Liver (tissue), 9 donors: ENCODE data around the gene LRMDA. TPM values are rescaled to one million over a fixed set of nuclear protein-coding genes. Genes with fewer than 3 reads are reported as not detected.

Source experiments
- DNase-seq: peaks from one replicate; pipeline ENCODE4 v3.0.0-alpha.2; 2017; ENCODE audit warnings: low spot score
- H3K27ac ChIP-seq, 2 donors: one replicate each; pipeline ENCODE4 v1.7.0; 2013; ENCODE audit warnings: inconsistent platforms in 2 of 2, low read length in 2 of 2, control low read depth in 1 of 2, low read depth in 1 of 2, mild to moderate bottlenecking in 1 of 2
- H3K27me3 ChIP-seq, 4 donors: one replicate each; pipeline versions ENCODE4 v1.6.1 to v1.7.0; 2013; ENCODE audit warnings: low read length in 3 of 4, inconsistent platforms in 1 of 4, mild to moderate bottlenecking in 1 of 4, moderate library complexity in 1 of 4; ENCODE audit not compliant: control insufficient read depth in 4 of 4, insufficient read depth in 4 of 4
- H3K36me3 ChIP-seq, 4 donors: one replicate each; pipeline versions ENCODE4 v1.6.1 to v1.7.0; 2013; ENCODE audit warnings: low read length in 3 of 4, mild to moderate bottlenecking in 3 of 4, low read depth in 1 of 4, moderate library complexity in 1 of 4; ENCODE audit not compliant: control insufficient read depth in 4 of 4, insufficient read depth in 3 of 4
- H3K4me1 ChIP-seq, 4 donors: one replicate each; pipeline versions ENCODE4 v1.6.1 to v1.7.0; 2013; ENCODE audit warnings: low read length in 3 of 4, mild to moderate bottlenecking in 3 of 4, moderate library complexity in 1 of 4; ENCODE audit not compliant: control insufficient read depth in 4 of 4, insufficient read depth in 4 of 4
- H3K4me3 ChIP-seq, 3 donors: one replicate each; pipeline versions ENCODE4 v1.6.1 to v1.7.0; 2013; ENCODE audit warnings: low read length in 3 of 3, control low read depth in 1 of 3, low read depth in 1 of 3, mild to moderate bottlenecking in 1 of 3
- H3K9ac ChIP-seq, 2 donors: one replicate each; pipeline ENCODE4 v1.7.0; 2013; ENCODE audit warnings: low read length in 2 of 2, mild to moderate bottlenecking in 2 of 2, moderate library complexity in 2 of 2, control low read depth in 1 of 2, low read depth in 1 of 2
- H3K9me3 ChIP-seq, 4 donors: one replicate each; pipeline versions ENCODE4 v1.6.1 to v1.7.0; 2013; ENCODE audit warnings: low read length in 3 of 4; ENCODE audit not compliant: control insufficient read depth in 4 of 4
- EGR1 ChIP-seq, 2 donors: IDR thresholded peaks; 2 replicates each; pipeline ENCODE4 v1.6.1; 2016 to 2018; ENCODE audit warnings: antibody characterized with exemption in 2 of 2, low read depth in 2 of 2
- FOXA1 ChIP-seq: IDR thresholded peaks from 2 replicates; pipeline ENCODE4 v1.6.1; 2016; ENCODE audit warnings: antibody characterized with exemption
- FOXA2 ChIP-seq: IDR thresholded peaks from 2 replicates; pipeline ENCODE4 v1.6.1; 2016; ENCODE audit warnings: antibody characterized with exemption
- GABPA ChIP-seq, 2 donors: IDR thresholded peaks in 1 of 2; conservative IDR thresholded peaks in 1 of 2; 2 replicates each; pipeline ENCODE4 v1.6.1; 2016; ENCODE audit warnings: antibody characterized with exemption in 2 of 2, mild to moderate bottlenecking in 1 of 2, moderate library complexity in 1 of 2
- HNF4A ChIP-seq, 2 donors: conservative IDR thresholded peaks; 2 replicates each; pipeline ENCODE4 v1.6.1; 2016; ENCODE audit warnings: antibody characterized with exemption in 2 of 2, mild to moderate bottlenecking in 2 of 2
- HNF4G ChIP-seq: IDR thresholded peaks from 2 replicates; pipeline ENCODE4 v1.6.1; 2016; ENCODE audit warnings: antibody characterized with exemption
- JUND ChIP-seq, 2 donors: IDR thresholded peaks; 2 replicates each; pipeline ENCODE4 v1.6.1; 2016; ENCODE audit warnings: antibody characterized with exemption in 2 of 2
- MAX ChIP-seq: IDR thresholded peaks from 2 replicates; pipeline ENCODE4 v1.6.1; 2016; ENCODE audit warnings: antibody characterized with exemption
- RXRA ChIP-seq, 2 donors: IDR thresholded peaks; 2 replicates each; pipeline ENCODE4 v1.6.1; 2017 to 2018; ENCODE audit warnings: antibody characterized with exemption in 2 of 2, mild to moderate bottlenecking in 1 of 2
- SP1 ChIP-seq: IDR thresholded peaks from 2 replicates; pipeline ENCODE4 v1.6.1; 2018; ENCODE audit warnings: antibody characterized with exemption, mild to moderate bottlenecking
- ZBTB33 ChIP-seq: IDR thresholded peaks from 2 replicates; pipeline ENCODE4 v1.6.1; 2016; ENCODE audit warnings: antibody characterized with exemption
- WGBS: extraction: QIAGEN DNeasy Blood & Tissue Kit; methylation state at CpG from one replicate; pipeline ENCODE4 v1.1.7; 2013; 5-methylcytosine and 5-hydroxymethylcytosine counted together
- polyA plus RNA-seq, 2 donors: library from polyadenylated mRNA; stranded (reverse) in 1 of 2; unstranded in 1 of 2; fragments of 200-250 nt in 1 of 2; fragments of >200 nt in 1 of 2; fragmentation: Nextera tagmentation in 1 of 2; extraction: Ambion mirVana in 1 of 2; gene quantifications; one replicate each; pipeline versions ENCODE4 v1.2.1 to v1.2.3, GENCODE V29; 2013 to 2015
- total RNA-seq, 2 donors: library from RNA; depleted of rRNA; stranded (reverse); fragments of >200 nt; gene quantifications; one replicate each; pipeline ENCODE4 v1.2.3, GENCODE V29; 2014
- TF ChIP-seq, protein P1 (sequence below): IDR thresholded peaks from 2 replicates; pipeline ENCODE4 v1.6.1; 2016; ENCODE audit warnings: antibody characterized with exemption, mild to moderate bottlenecking
- donor health status: healthy.
- donor health status: healthy.
- donor health status: healthy.
- donor health status: healthy.
- donor health status: healthy.

The LRMDA gene
- total and polyA plus RNA-seq, 4 donors = 7.9 to 15.8 (median 11.3) TPM

DNA sequence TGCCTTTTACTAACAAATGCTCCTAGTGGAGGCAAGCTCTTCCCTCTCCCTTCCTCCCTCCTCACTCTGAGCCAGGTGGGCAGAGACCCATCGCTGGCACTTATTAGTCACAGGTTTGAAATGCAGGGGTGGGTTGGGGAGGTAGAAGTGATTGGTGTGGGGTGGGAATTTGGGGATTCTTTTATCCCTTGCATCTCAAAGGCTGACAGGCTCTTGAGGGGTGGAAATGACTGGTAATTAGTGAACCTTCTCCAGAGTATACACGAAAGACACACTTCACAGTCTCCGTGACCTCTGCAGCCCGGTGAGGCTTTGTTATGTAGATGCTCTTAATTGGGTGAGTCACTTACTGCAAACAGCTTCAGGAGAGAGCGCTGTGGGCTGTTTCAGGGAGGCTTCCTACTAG, 13.9 kb upstream of the LRMDA start:
- Histone ChIP-seq H3K9me3 (no peaks in the 10 kb centered on the region), H3K4me3 (no peak overlapping the region), H3K4me1 (no peaks in the 10 kb centered on the region), H3K9ac (no peak overlapping the region), H3K36me3 (no peaks in the 10 kb centered on the region), H3K27me3 (no peaks in the 10 kb centered on the region), H3K27ac (no peak overlapping the region)
- TF ChIP-seq SP1 (no peak), JUND (IDR thresholded peaks at IDR 0.05) (no peak), FOXA2 (no peak), ZBTB33 (no peak), HNF4A (conservative IDR thresholded peaks at IDR 0.05) (no peak), EGR1 (IDR thresholded peaks at IDR 0.05; ENCODE audit: low read depth in 2 of 2) (no peak), RXRA (IDR thresholded peaks at IDR 0.05) (no peak)
- DNase-seq = no peak
- 72% methylated on average over 5 of the region's 5 CpGs for WGBS

- DNase-seq = no peak
- H3K4me1 ChIP-seq = no peaks in the 10 kb centered on the region
- H3K9ac ChIP-seq = no peak overlapping the region
- no peaks in the 10 kb centered on the region for H3K27me3 ChIP-seq
- H3K27ac ChIP-seq = no peak overlapping the region
- 81% methylated on average over 4 of the region's 4 CpGs for WGBS
- H3K36me3 ChIP-seq = no peaks in the 10 kb centered on the region
- TF ChIP-seq, protein P1, sequence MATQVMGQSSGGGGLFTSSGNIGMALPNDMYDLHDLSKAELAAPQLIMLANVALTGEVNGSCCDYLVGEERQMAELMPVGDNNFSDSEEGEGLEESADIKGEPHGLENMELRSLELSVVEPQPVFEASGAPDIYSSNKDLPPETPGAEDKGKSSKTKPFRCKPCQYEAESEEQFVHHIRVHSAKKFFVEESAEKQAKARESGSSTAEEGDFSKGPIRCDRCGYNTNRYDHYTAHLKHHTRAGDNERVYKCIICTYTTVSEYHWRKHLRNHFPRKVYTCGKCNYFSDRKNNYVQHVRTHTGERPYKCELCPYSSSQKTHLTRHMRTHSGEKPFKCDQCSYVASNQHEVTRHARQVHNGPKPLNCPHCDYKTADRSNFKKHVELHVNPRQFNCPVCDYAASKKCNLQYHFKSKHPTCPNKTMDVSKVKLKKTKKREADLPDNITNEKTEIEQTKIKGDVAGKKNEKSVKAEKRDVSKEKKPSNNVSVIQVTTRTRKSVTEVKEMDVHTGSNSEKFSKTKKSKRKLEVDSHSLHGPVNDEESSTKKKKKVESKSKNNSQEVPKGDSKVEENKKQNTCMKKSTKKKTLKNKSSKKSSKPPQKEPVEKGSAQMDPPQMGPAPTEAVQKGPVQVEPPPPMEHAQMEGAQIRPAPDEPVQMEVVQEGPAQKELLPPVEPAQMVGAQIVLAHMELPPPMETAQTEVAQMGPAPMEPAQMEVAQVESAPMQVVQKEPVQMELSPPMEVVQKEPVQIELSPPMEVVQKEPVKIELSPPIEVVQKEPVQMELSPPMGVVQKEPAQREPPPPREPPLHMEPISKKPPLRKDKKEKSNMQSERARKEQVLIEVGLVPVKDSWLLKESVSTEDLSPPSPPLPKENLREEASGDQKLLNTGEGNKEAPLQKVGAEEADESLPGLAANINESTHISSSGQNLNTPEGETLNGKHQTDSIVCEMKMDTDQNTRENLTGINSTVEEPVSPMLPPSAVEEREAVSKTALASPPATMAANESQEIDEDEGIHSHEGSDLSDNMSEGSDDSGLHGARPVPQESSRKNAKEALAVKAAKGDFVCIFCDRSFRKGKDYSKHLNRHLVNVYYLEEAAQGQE = no peak
- TF ChIP-seq RXRA (IDR thresholded peaks at IDR 0.05) (no peak), GABPA (IDR thresholded peaks at IDR 0.05 in 1 of 2, conservative IDR thresholded peaks at IDR 0.05 in 1 of 2) (no peak), SP1 (no peak), FOXA1 (no peak), FOXA2 (no peak)
- no peaks in the 10 kb centered on the region for H3K9me3 ChIP-seq
- no peak overlapping the region for H3K4me3 ChIP-seq
Observed at GRCh38 chr10:75418293-75418692, 13.1 kb upstream of the LRMDA start.

DNA sequence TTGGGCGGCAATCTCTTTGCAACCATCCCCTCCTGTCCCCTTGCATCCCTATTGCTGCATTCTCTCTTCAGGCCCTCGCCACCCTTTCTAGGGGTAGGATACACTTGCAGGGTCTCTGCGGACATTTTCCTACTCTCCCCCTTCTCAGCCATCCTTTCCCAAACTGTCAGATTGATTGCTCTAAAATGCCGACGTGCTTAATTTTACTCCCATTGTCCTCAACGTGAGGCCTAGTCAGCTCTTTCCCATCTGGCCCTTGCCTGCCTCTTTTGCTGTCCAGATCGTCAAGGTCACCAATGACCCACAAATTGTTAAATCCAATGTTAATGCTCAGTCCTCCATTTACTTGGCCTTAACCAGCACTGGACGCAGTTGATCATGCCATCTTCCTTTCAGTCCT, 12.7 kb upstream of the LRMDA start:
- DNase-seq = no peak
- Histone ChIP-seq H3K4me1 (no peaks in the 10 kb centered on the region), H3K4me3 (no peak overlapping the region), H3K9ac (no peak overlapping the region), H3K27ac (no peak overlapping the region), H3K27me3 (no peaks in the 10 kb centered on the region), H3K9me3 (no peaks in the 10 kb centered on the region), H3K36me3 (no peaks in the 10 kb centered on the region)
- WGBS = 92% methylated on average over 8 of the region's 8 CpGs
- TF ChIP-seq EGR1 (IDR thresholded peaks at IDR 0.05; ENCODE audit: low read depth in 2 of 2) = no peak
- TF ChIP-seq JUND (IDR thresholded peaks at IDR 0.05) = no peak
- TF ChIP-seq RXRA (IDR thresholded peaks at IDR 0.05) = no peak
- TF ChIP-seq, protein P1 = no peak
- TF ChIP-seq MAX = no peak
- TF ChIP-seq HNF4G = no peak
